Measurements from ENCODE around the gene RAD9A.
A peak's percentile ranks its signal among the peaks of the same experiment; 100 is the strongest.

GRCh38 chr11:67382276-67383136, 9.3 kb upstream of the RAD9A start:
- TF ChIP-seq EZH2 (IDR thresholded peaks at IDR 0.05; ENCODE audit: insufficient read depth, low read length), result no peak
- TF ChIP-seq CTCF (IDR thresholded peaks at IDR 0.05; ENCODE audit: insufficient read depth, low read depth, low read length), result peak; percentile 97

All from astrocyte (in vitro differentiated cells and primary cell).